H1 (cell line): ENCODE results near the gene CBLB. TPM values are rescaled to one million over a fixed set of nuclear protein-coding genes. Genes with fewer than 3 reads are reported as not detected.

Experiments used
- CTCF ChIA-PET: fragments of 300-600 bp; sonication (Branson Sonifier 250); formaldehyde crosslinking; loops from one replicate; lab custom pipeline; 2021; ENCODE audit not compliant: partially characterized antibody; lab: Charles Lee
- POLR2A ChIA-PET: fragments of 300-600 bp; sonication (Branson Sonifier 250); formaldehyde crosslinking; loops from one replicate; lab custom pipeline; 2021; ENCODE audit warnings: inconsistent platforms; ENCODE audit not compliant: partially characterized antibody; lab: Charles Lee
- DNase-seq, 2 experiments: peaks; one replicate each; pipeline versions ENCODE4 v3.0.0 to v3.0.0-alpha.2; 2010 to 2022; ENCODE audit warnings: low spot score in 2 of 2, low read depth in 1 of 2, mixed read lengths in 1 of 2
- FAIRE-seq: peaks from 2 replicates; lab custom pipeline; 2011; peaks lifted over from hg19 to GRCh38; lab: Jason Lieb, UNC
- H2AFZ ChIP-seq: 2 replicates; pipeline ENCODE4 v1.8.1; 2012; ENCODE audit warnings: low read length, inconsistent platforms
- H2AK5ac ChIP-seq: 2 replicates; pipeline ENCODE4 v1.6.1; 2013; ENCODE audit warnings: low read depth, low read length
- H2BK120ac ChIP-seq: replicated peaks from 2 replicates; pipeline ENCODE3; 2013; ENCODE audit warnings: low read depth, low read length, inconsistent platforms
- H2BK12ac ChIP-seq: 2 replicates; pipeline ENCODE4 v1.6.1; 2013; ENCODE audit warnings: low read depth, low read length
- H2BK15ac ChIP-seq: 2 replicates; pipeline ENCODE4 v1.6.1; 2013; ENCODE audit warnings: low read length
- H2BK20ac ChIP-seq: 2 replicates; pipeline ENCODE4 v1.6.1; 2013; ENCODE audit warnings: low read length
- H2BK5ac ChIP-seq: 2 replicates; pipeline ENCODE4 v1.6.1; 2013; ENCODE audit warnings: low read depth, low read length
- H3K14ac ChIP-seq: 2 replicates; pipeline ENCODE4 v1.6.1; 2013; ENCODE audit warnings: inconsistent platforms; ENCODE audit not compliant: insufficient read length
- H3K18ac ChIP-seq: 2 replicates; pipeline ENCODE4 v1.6.1; 2013; ENCODE audit warnings: low read length; ENCODE audit errors: extremely low read depth
- H3K23ac ChIP-seq: 2 replicates; pipeline ENCODE4 v1.6.1; 2013; ENCODE audit warnings: inconsistent platforms; ENCODE audit not compliant: insufficient read length
- H3K23me2 ChIP-seq: 2 replicates; pipeline ENCODE4 v1.6.1; 2013; ENCODE audit warnings: low read depth, low read length
- H3K27ac ChIP-seq: 2 replicates; pipeline ENCODE4 v1.6.1; 2011; ENCODE audit warnings: low read depth, low read length, inconsistent platforms
- H3K27me3 ChIP-seq, 4 experiments: replicated peaks in 1 of 4; 1 replicate in 1 of 4; 2 replicates in 3 of 4; pipeline versions ENCODE4 v1.6.1 to v1.8.1; 2011 to 2013; ENCODE audit warnings: low read length in 3 of 4, mild to moderate bottlenecking in 3 of 4, inconsistent platforms in 2 of 4, mixed read lengths in 2 of 4, moderate library complexity in 1 of 4; ENCODE audit not compliant: control insufficient read depth in 3 of 4, insufficient read depth in 3 of 4; ENCODE audit errors: extremely low read depth in 1 of 4
- H3K36me3 ChIP-seq, 4 experiments: 2 replicates each; pipeline versions ENCODE4 v1.6.1 to v1.8.1; 2011 to 2013; ENCODE audit warnings: mild to moderate bottlenecking in 4 of 4, low read length in 3 of 4, moderate library complexity in 2 of 4, control low read depth in 1 of 4, inconsistent platforms in 1 of 4; ENCODE audit not compliant: insufficient read depth in 4 of 4, control insufficient read depth in 2 of 4
- H3K4ac ChIP-seq: replicated peaks from 2 replicates; pipeline ENCODE3; 2013; ENCODE audit warnings: low read length, low read depth, mixed read lengths, inconsistent platforms; ENCODE audit not compliant: insufficient read length
- H3K4me1 ChIP-seq, 4 experiments: replicated peaks in 1 of 4; 1 replicate in 1 of 4; 2 replicates in 3 of 4; pipeline versions ENCODE4 v1.6.1 to v1.8.1; 2011 to 2013; ENCODE audit warnings: low read length in 3 of 4, inconsistent platforms in 2 of 4, mixed read lengths in 1 of 4; ENCODE audit not compliant: insufficient read depth in 4 of 4, control insufficient read depth in 3 of 4
- H3K4me2 ChIP-seq, 2 experiments: 2 replicates each; pipeline versions ENCODE4 v1.6.1 to v1.8.1; 2011 to 2013; ENCODE audit warnings: low read depth in 2 of 2, low read length in 2 of 2, control low read depth in 1 of 2, inconsistent platforms in 1 of 2, mild to moderate bottlenecking in 1 of 2; ENCODE audit not compliant: insufficient read depth in 1 of 2
- H3K4me3 ChIP-seq, 4 experiments: fragments of 200-600, 300-600 bp in 1 of 4; sonication (generic), shearing (Covaris generic), sonication (Bioruptor Twin) in 1 of 4; 2 replicates each; pipeline versions ENCODE4 v1.5.1 to v1.8.1; 2011 to 2016; ENCODE audit warnings: low read length in 4 of 4, low read depth in 3 of 4, control low read depth in 2 of 4, inconsistent platforms in 2 of 4, mild to moderate bottlenecking in 2 of 4, mixed read lengths in 1 of 4, moderate library complexity in 1 of 4; ENCODE audit not compliant: insufficient read depth in 2 of 4; ENCODE audit errors: extremely low read depth in 1 of 4
- H3K56ac ChIP-seq: replicated peaks from 2 replicates; pipeline ENCODE3; 2013; ENCODE audit warnings: low read depth, mild to moderate bottlenecking, mixed read lengths, low read length, inconsistent platforms; ENCODE audit not compliant: insufficient read length
- H3K79me1 ChIP-seq: 2 replicates; pipeline ENCODE4 v1.6.1; 2013; ENCODE audit warnings: low read depth, low read length, control low read depth
- H3K79me2 ChIP-seq, 2 experiments: 2 replicates each; pipeline versions ENCODE4 v1.6.1 to v1.8.1; 2012 to 2013; ENCODE audit warnings: low read length in 2 of 2, mild to moderate bottlenecking in 2 of 2, inconsistent platforms in 1 of 2; ENCODE audit not compliant: insufficient read depth in 2 of 2, control insufficient read depth in 1 of 2
- H3K9ac ChIP-seq, 4 experiments: replicated peaks in 1 of 4; 1 replicate in 1 of 4; 2 replicates in 3 of 4; pipeline versions ENCODE4 v1.6.1 to v1.8.1; 2011 to 2013; ENCODE audit warnings: low read depth in 3 of 4, low read length in 3 of 4, control low read depth in 2 of 4, mild to moderate bottlenecking in 2 of 4, moderate library complexity in 2 of 4, inconsistent platforms in 1 of 4; ENCODE audit errors: extremely low read depth in 1 of 4
- H3K9me3 ChIP-seq, 2 experiments: 2 replicates each; pipeline versions ENCODE4 v1.6.1 to v1.8.1; 2012 to 2013; ENCODE audit warnings: mild to moderate bottlenecking in 2 of 2, moderate library complexity in 2 of 2, control low read depth in 1 of 2, inconsistent platforms in 1 of 2, low read depth in 1 of 2, low read length in 1 of 2, mixed read lengths in 1 of 2; ENCODE audit not compliant: insufficient read depth in 2 of 2
- H4K20me1 ChIP-seq, 2 experiments: replicated peaks in 1 of 2; 2 replicates each; pipeline versions ENCODE3 to v1.8.1; 2011 to 2013; ENCODE audit warnings: inconsistent platforms in 2 of 2, low read length in 2 of 2, mild to moderate bottlenecking in 1 of 2; ENCODE audit not compliant: insufficient read depth in 2 of 2, control insufficient read depth in 1 of 2
- H4K5ac ChIP-seq: 2 replicates; pipeline ENCODE4 v1.6.1; 2013; ENCODE audit warnings: low read length, low read depth, mixed read lengths, inconsistent platforms; ENCODE audit not compliant: insufficient read length
- H4K8ac ChIP-seq: 2 replicates; pipeline ENCODE4 v1.8.0; 2013; ENCODE audit warnings: mild to moderate bottlenecking, moderate library complexity, low read length, inconsistent platforms; ENCODE audit not compliant: insufficient read depth; ENCODE audit errors: extremely low read depth
- H4K91ac ChIP-seq: replicated peaks from 2 replicates; pipeline ENCODE3; 2013; ENCODE audit warnings: low read length, mixed read lengths, inconsistent platforms; ENCODE audit not compliant: insufficient read length
- BCL11A ChIP-seq, 2 experiments: IDR thresholded peaks; one replicate each; pipeline ENCODE4 v1.6.1; 2011; ENCODE audit warnings: low read depth in 2 of 2, low read length in 2 of 2, mild to moderate bottlenecking in 2 of 2
- BRCA1 ChIP-seq: IDR thresholded peaks from 2 replicates; pipeline ENCODE4 v1.6.1; 2012; ENCODE audit warnings: low read depth, low read length, improper control_type of control experiment
- CBX8 ChIP-seq: fragments of 300-800, 300-1000 bp; sonication (generic); IDR thresholded peaks from 2 replicates; pipeline ENCODE4 v1.7.1; 2016; ENCODE audit warnings: low read depth, low read length, borderline replicate concordance
- FOSL1 ChIP-seq: IDR thresholded peaks from 2 replicates; pipeline ENCODE4 v1.6.1; 2011; ENCODE audit warnings: mild to moderate bottlenecking, low read depth, low read length, moderate library complexity; ENCODE audit not compliant: insufficient read depth
- JUN ChIP-seq: IDR thresholded peaks from 2 replicates; pipeline ENCODE4 v1.6.1; 2011; ENCODE audit warnings: low read depth, mild to moderate bottlenecking, improper control_type of control experiment, low read length
- RAD21 ChIP-seq, 2 experiments: IDR thresholded peaks in 1 of 2; conservative IDR thresholded peaks in 1 of 2; 2 replicates each; pipeline ENCODE4 v1.6.1; 2011; ENCODE audit warnings: low read depth in 2 of 2, low read length in 2 of 2, improper control_type of control experiment in 1 of 2, inconsistent platforms in 1 of 2, mild to moderate bottlenecking in 1 of 2, moderate library complexity in 1 of 2
- RBBP5 ChIP-seq: IDR thresholded peaks from 2 replicates; pipeline ENCODE4 v1.7.1; 2012; ENCODE audit warnings: low read depth, mild to moderate bottlenecking, inconsistent platforms, low read length, moderate library complexity, borderline replicate concordance
- SIRT6 ChIP-seq: IDR thresholded peaks from one replicate; pipeline ENCODE4 v1.7.1; 2012; ENCODE audit warnings: low read length, inconsistent platforms
- SIX5 ChIP-seq: IDR thresholded peaks from 2 replicates; pipeline ENCODE4 v1.6.1; 2011; ENCODE audit warnings: mild to moderate bottlenecking, low read depth, low read length
- SP4 ChIP-seq: IDR thresholded peaks from 2 replicates; pipeline ENCODE4 v1.6.1; 2012; ENCODE audit warnings: low read length, inconsistent platforms
- SRF ChIP-seq: IDR thresholded peaks from 2 replicates; pipeline ENCODE4 v1.6.1; 2011; ENCODE audit warnings: mild to moderate bottlenecking, low read depth, low read length, moderate library complexity
- ZNF274 ChIP-seq: IDR thresholded peaks from 2 replicates; pipeline ENCODE4 v1.7.0; 2012; ENCODE audit warnings: low read length, borderline replicate concordance; ENCODE audit errors: extremely low read depth
- WGBS, 2 experiments: shearing (Covaris generic) in 1 of 2; methylation state at CpG; one replicate each; pipeline versions ENCODE4 v1.1.6 to v1.1.7; 2013 to 2015; ENCODE audit warnings: low lambda C conversion rate in 2 of 2, mixed read lengths in 2 of 2, inconsistent platforms in 1 of 2, low coverage in 1 of 2, missing lambda C conversion rate in 1 of 2; ENCODE audit not compliant: insufficient replicate concordance in 2 of 2, insufficient coverage in 1 of 2, insufficient read length in 1 of 2; ENCODE audit errors: extremely low coverage in 1 of 2, missing lambda C conversion rate in 1 of 2; 5-methylcytosine and 5-hydroxymethylcytosine counted together
- polyA plus RNA-seq, 7 experiments: library from polyadenylated mRNA; depleted of rRNA in 3 of 7; stranded (reverse) in 5 of 7; unstranded in 2 of 7; fragments of >200 nt in 5 of 7; fragments of 200-250 nt in 2 of 7; gene quantifications; 1 replicate in 5 of 7; 2 replicates in 1 of 7; 4 replicates in 1 of 7; pipeline versions ENCODE4 v1.2.1 to v1.2.3, GENCODE V29; 2011 to 2013; ENCODE audit warnings: missing spikeins in 2 of 7, mixed read lengths in 2 of 7
- total RNA-seq: library from RNA; stranded (reverse); fragmentation: NEBNext Ultra II Directional; extraction: Animal tissue kit (Norgen Biotek cat#: 25700); gene quantifications from 2 replicates; pipeline ENCODE4 v1.2.1, GENCODE V29; 2021

The CBLB gene
- total and polyA plus RNA-seq, 2 of the 8 experiments (the other 6 are each of a cell fraction or from before 2014, with no cell fraction given): 14.5 to 26.0 TPM

GRCh38 chr3:105653868-105654267, 214.9 kb downstream of the CBLB start:
- Histone ChIP-seq H3K4me1 (no peaks in the 10 kb centered on the region), H2BK15ac (no peak overlapping the region), H3K23me2 (no peaks in the 10 kb centered on the region), H3K14ac (no peak overlapping the region), H3K56ac (no peak overlapping the region), H2AFZ (no peak overlapping the region), H3K27me3 (no peaks in the 10 kb centered on the region), H3K27ac (no peak overlapping the region), H4K5ac (no peak overlapping the region), H2AK5ac (no peak overlapping the region), H3K9ac (no peak overlapping the region), H3K23ac (no peak overlapping the region), H2BK120ac (no peak overlapping the region), H3K4ac (no peak overlapping the region), H3K4me2 (no peak overlapping the region), H3K79me2 (no peaks in the 10 kb centered on the region), H2BK12ac (no peak overlapping the region), H2BK5ac (no peak overlapping the region), H3K9me3 (no peaks in the 10 kb centered on the region), H3K18ac (no peak overlapping the region), H2BK20ac (no peak overlapping the region), H4K8ac (no peak overlapping the region), H3K79me1 (no peaks in the 10 kb centered on the region), H4K20me1 (no peaks in the 10 kb centered on the region), H4K91ac (no peak overlapping the region), H3K4me3 (no peak overlapping the region), H3K36me3 (peaks cover 0 to 6% (median 2%) of the 10 kb centered on the region in 4 experiments; a peak in 4 of 8 replicates)
- FAIRE-seq (no peak), DNase-seq (no peak)
- CTCF ChIA-PET: interaction anchor here (1.3 kb wide), 1 partner anchor 33 kb away, joined by 3 read pairs; no protein-coding TSS in a partner anchor
- 89% methylated on average over 3 of the region's 3 CpGs; no CpG with 5 or more reads in 1 of the 2 experiments for WGBS, 2 experiments
- TF ChIP-seq SIX5: no peak
- no peak for TF ChIP-seq CBX8
- no peak for TF ChIP-seq SIRT6
- TF ChIP-seq FOSL1: no peak
- no peak for TF ChIP-seq SRF
- TF ChIP-seq SP4: no peak
- no peak for TF ChIP-seq RAD21 (IDR thresholded peaks at IDR 0.05 in 1 of 2, conservative IDR thresholded peaks at IDR 0.05 in 1 of 2; ENCODE audit: low read depth in 2 of 2, low read length in 2 of 2)
- TF ChIP-seq BCL11A (IDR thresholded peaks at IDR 0.05; ENCODE audit: low read depth in 2 of 2, low read length in 2 of 2): no peak
- TF ChIP-seq RBBP5: no peak
- TF ChIP-seq JUN: no peak
- TF ChIP-seq ZNF274: no peak
- no peak for TF ChIP-seq BRCA1
- POLR2A ChIA-PET: no interaction called here
